Urinary bladder (tissue), 4 donors: ENCODE measurements around the gene CLPTM1L. TPM values are rescaled to one million over a fixed set of nuclear protein-coding genes. Genes with fewer than 3 reads are reported as not detected.

Experiments
- DNase-seq: peaks from one replicate; pipeline ENCODE4 v3.0.0-alpha.2; 2015; ENCODE audit errors: extremely low spot score
- H3K27ac ChIP-seq: one replicate; pipeline ENCODE4 v1.5.1; 2013; ENCODE audit warnings: low read depth, mild to moderate bottlenecking, moderate library complexity
- H3K36me3 ChIP-seq: one replicate; pipeline ENCODE4 v1.6.1; 2013; ENCODE audit warnings: mild to moderate bottlenecking, moderate library complexity; ENCODE audit not compliant: insufficient read depth
- H3K4me1 ChIP-seq: one replicate; pipeline ENCODE4 v1.6.1; 2013; ENCODE audit warnings: mild to moderate bottlenecking, moderate library complexity; ENCODE audit not compliant: insufficient read depth
- H3K4me3 ChIP-seq: one replicate; pipeline ENCODE4 v1.5.1; 2013; ENCODE audit warnings: low read depth, low read length
- WGBS: extraction: QIAGEN DNeasy Blood & Tissue Kit; methylation state at CpG from one replicate; pipeline ENCODE4 v1.1.7; 2013; 5-methylcytosine and 5-hydroxymethylcytosine counted together
- polyA plus RNA-seq: library from polyadenylated mRNA; stranded (reverse); fragments of 200-250 nt; gene quantifications from one replicate; pipeline ENCODE4 v1.2.3, GENCODE V29; 2013
- total RNA-seq: library from RNA; depleted of rRNA; stranded (reverse); fragments of >200 nt; gene quantifications from one replicate; pipeline ENCODE4 v1.2.3, GENCODE V29; 2014
- donor health status: healthy with polysubstance abuse.
- donor health status: healthy.

The CLPTM1L gene
- total RNA-seq (72.8 TPM), polyA plus RNA-seq (85.3 TPM)

DNA sequence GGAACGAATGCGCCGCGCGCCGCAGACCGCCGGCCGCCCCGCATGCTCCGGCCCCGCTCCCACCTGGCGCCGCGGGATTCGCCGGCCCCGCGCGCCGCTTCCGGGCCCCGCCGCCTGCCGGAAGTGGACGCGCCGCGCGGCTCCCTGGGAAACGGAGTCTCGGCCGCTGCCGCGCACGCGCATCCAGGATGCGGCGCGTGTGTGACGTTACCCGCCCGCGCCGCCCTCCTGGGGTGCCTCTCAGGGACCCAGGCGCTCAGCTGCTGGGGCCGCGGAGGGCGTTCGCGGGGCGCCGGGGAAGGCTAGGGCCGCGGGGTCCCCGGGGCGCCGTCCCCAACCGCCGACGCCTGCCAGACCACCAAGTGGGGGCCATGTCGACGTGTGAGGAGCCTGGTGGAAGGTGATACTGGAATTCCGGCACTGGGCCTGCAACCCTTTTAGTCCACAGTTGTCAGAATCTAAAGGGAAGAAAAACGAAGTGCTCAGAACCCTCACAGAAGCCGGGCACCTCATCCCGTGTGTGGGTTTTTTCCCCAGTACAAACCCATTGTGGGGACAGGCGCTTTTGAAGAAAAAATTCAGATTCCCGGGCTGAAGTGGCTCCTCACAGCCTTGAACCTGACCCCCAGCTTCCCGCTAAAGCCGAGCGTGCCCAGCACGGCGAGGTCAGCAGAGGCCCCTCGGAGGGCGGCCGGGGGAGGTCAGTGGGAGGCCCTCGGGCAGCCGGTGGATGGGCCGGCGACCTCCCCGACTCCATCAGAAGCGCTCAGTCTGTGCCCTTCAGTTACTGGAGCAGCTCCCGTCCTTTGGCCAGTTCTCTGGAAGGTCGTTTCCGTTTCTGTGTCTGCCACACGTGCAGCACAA lies at the start of gene CLPTM1L:
CLPTM1L (minus strand) TSS at position 125 of the 864 bp plus-strand sequence. CDS start 258 bp downstream, outside the sequence.
- under 1% methylated on average over 87 of the region's 87 CpGs for WGBS
- peak; percentile 14 for DNase-seq
- Histone ChIP-seq H3K27ac (peak within 1 kb of the TSS; percentile 80), H3K36me3 (no peaks in the 10 kb centered on the region), H3K4me3 (peak within 1 kb of the TSS; percentile 98), H3K4me1 (no peaks in the 10 kb centered on the region)

DNA sequence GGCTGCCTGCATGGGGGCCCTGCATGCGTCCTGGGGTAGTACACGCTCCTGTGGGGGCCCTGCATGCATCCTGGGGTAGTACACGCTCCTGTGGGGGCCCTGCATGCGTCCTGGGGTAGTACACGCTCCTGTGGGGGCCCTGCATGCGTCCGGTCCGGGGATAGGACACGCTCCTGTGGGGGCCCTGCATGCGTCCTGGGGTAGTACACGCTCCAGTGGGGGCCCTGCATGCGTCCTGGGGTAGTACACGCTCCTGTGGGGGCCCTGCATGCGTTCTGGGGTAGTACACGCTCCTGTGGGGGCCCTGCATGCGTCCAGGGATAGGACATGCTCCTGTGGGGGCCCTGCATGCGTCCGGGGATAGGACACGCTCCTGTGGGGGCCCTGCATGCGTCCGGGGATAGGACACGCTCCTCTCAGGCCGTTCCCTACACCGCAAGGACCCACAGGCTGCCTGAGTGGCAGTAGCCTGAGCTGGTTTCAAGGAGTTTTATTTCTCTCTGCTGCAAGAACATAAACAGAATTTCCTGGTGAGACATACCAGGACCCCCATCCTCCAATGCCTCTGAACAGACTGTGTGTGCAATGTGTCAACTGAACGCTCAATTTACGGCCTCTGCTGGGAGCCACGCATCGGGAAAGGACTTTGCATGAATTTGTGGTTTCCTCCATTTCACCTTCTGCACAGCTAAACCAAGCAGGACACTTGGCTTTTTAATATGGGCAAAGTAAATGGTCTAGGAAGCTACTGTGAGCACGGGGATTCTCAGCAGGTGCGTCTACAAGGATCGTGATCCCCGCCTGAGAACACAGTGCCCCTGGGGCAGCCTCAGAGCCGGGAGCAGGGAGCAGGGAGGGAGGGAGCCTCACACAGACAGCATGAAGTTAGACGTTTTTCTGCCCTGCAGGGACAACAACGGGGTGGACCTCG lies 48.9 kb upstream of the CLPTM1L start:
- H3K4me1 ChIP-seq = no peaks in the 10 kb centered on the region
- no peak overlapping the region for H3K4me3 ChIP-seq
- WGBS = 46% methylated on average over 36 of the region's 36 CpGs
- H3K27ac ChIP-seq = no peak overlapping the region
- H3K36me3 ChIP-seq = no peaks in the 10 kb centered on the region
- no peak for DNase-seq

DNA sequence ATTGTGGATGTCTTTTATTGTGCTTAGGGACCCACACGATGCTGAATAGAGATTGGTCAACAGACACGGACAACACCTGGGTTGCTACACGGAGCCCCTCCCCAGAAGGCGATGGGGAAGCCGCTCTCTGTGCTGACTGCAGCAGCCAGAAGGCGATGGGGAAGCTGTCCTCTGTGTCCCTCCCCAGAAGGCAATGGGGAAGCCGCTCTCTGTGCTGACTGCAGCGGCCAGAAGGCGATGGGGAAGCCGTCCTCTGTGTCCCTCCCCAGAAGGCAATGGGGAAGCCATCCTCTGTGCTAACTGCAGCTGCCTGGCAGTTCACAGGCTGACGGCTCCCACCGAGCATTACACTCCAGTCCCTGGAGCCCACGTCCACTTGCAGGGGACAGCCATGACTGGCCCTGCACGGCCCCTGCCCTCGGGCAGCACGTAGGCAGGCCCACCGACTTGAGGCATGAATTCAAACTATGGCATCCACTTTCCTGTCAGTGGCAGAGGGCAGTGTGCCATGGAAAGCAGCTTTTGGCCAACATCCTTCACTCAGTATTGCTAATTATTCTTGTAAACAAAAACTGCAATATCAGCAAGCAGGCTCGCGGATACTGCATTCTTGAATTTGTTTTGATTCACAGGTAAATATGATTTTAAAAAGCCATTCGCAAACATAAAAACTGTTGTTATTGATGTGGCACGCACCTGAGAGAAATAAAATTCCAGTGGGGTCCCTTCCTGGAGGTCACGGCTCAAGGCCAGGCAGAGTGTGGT lies 48.1 kb upstream of the CLPTM1L start:
- H3K4me3 ChIP-seq = no peak overlapping the region
- no peaks in the 10 kb centered on the region for H3K36me3 ChIP-seq
- no peaks in the 10 kb centered on the region for H3K4me1 ChIP-seq
- no peak overlapping the region for H3K27ac ChIP-seq
- no peak for DNase-seq
- WGBS = 58% methylated on average over 22 of the region's 22 CpGs

- 76% methylated on average over 11 of the region's 11 CpGs for WGBS
- DNase-seq = no peak
Measured at GRCh38 chr5:1392261-1392660, 47.4 kb upstream of the CLPTM1L start.

GRCh38 chr5:1391691-1392090 lies 46.8 kb upstream of the CLPTM1L start:
- Histone ChIP-seq H3K36me3 (no peaks in the 10 kb centered on the region), H3K27ac (no peak overlapping the region), H3K4me3 (no peak overlapping the region), H3K4me1 (no peaks in the 10 kb centered on the region)
- WGBS = 65% methylated on average over 11 of the region's 11 CpGs
- DNase-seq = no peak

More at GRCh38 chr5:1392261-1392660, 47.4 kb upstream of the CLPTM1L start:
- Histone ChIP-seq H3K27ac (no peak overlapping the region), H3K36me3 (no peaks in the 10 kb centered on the region), H3K4me1 (no peaks in the 10 kb centered on the region), H3K4me3 (no peak overlapping the region)

- H3K4me1 ChIP-seq = no peaks in the 10 kb centered on the region
- DNase-seq = no peak
- no peak overlapping the region for H3K4me3 ChIP-seq
- no peak overlapping the region for H3K27ac ChIP-seq
- H3K36me3 ChIP-seq = no peaks in the 10 kb centered on the region
- 80% methylated on average over 21 of the region's 21 CpGs for WGBS
Measured at GRCh38 chr5:1390861-1391600, 46.1 kb upstream of the CLPTM1L start.

GRCh38 chr5:1390333-1390732 lies 45.4 kb upstream of the CLPTM1L start:
- Histone ChIP-seq H3K4me1 (peaks cover 1% of the 10 kb centered on the region), H3K27ac (no peak overlapping the region), H3K4me3 (no peak overlapping the region), H3K36me3 (no peaks in the 10 kb centered on the region)
- DNase-seq = no peak
- 69% methylated on average over 7 of the region's 7 CpGs for WGBS

DNA sequence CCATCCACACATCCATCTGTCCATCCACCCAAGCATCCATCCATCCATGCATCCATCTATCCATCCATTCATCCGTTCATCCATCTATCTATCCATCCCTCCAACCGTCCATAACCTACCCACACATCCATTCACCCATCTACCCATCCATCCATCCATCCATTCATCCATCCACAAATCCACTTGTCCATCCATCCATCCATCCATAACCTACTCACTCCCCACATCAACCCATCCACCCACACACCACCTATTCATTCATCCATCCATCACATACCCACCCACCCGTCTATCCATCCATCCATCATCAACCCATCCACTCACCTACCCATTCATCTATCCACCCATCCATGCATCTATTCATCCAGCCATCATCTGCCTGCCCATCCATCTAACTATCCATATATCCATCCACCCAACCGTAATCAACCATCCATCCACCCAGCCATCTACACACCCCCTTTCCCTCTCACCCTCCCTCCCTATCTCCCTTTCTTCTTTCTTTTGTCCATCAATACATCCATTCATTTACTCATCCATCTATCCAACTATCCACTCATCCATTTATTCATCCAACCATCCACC lies 43.6 kb upstream of the CLPTM1L start:
- 86% methylated on average over 4 of the region's 4 CpGs for WGBS
- Histone ChIP-seq H3K4me3 (no peak overlapping the region), H3K27ac (no peak overlapping the region), H3K36me3 (no peaks in the 10 kb centered on the region), H3K4me1 (peaks cover 2% of the 10 kb centered on the region)
- no peak for DNase-seq

GRCh38 chr5:1387876-1388275 lies 43.0 kb upstream of the CLPTM1L start:
- no peaks in the 10 kb centered on the region for H3K36me3 ChIP-seq
- no peak overlapping the region for H3K27ac ChIP-seq
- 92% methylated on average over 5 of the region's 5 CpGs for WGBS
- peaks cover 2% of the 10 kb centered on the region for H3K4me1 ChIP-seq
- H3K4me3 ChIP-seq = no peak overlapping the region
- no peak for DNase-seq

DNA sequence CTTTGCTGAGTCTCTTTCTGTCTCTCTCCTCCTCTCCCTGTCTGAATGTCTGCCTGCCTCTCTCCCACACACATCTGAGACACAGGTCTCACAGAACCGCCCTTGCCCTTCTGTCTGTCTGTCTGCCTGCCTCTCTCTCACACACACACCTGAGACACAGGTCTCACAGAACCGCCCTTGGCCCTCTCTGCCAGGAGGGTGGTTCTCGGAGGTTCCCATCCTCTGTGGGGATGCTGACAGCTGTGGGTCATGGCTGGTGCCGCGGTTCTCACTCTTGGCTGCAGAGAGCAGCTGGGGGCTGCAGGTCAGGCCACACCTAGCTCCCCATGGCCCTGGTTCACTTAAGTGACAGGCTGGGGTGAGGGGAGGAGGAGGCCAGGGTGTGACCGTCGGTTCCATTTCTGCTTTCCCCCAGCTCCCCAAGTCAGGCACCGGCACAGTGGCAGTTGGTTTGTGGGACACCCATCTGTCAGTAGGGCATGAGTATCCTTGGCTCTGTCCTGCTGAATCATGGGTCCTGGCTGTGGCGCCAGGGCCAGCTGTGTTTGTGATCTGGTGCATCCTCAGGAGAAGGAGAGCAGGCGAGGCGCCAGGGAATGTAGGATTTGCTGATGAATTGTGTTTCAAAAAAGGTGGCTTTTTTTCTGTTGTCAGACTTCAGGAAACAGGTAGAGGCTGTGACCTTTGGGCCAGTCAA lies 42.3 kb upstream of the CLPTM1L start:
- H3K27ac ChIP-seq = no peak overlapping the region
- no peak overlapping the region for H3K4me3 ChIP-seq
- H3K36me3 ChIP-seq = no peaks in the 10 kb centered on the region
- no peak for DNase-seq
- 67% methylated on average over 11 of the region's 11 CpGs for WGBS
- peaks cover 2% of the 10 kb centered on the region for H3K4me1 ChIP-seq

DNA sequence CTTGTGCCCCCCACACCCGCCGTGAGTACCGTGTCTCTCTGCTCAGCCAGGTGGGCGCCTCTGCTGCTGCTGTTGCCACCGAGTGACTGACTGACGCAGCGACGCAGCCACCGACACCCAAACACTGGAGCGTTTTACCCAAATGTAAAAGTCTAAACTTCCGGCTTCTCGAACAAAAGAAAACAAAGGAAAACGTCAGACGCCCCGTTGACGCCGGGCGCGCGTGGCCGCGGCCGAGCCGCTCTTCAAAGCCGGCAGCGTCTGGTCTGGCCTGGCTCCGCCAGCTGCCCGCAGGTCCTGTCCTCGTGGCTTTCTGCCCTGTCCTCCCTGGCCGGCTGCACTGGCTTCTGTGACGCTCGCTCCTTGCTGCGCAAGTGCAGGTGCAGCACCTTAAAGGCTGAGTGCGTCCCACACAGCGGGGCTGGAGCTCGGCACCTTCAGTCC lies 41.4 kb upstream of the CLPTM1L start:
- Histone ChIP-seq H3K36me3 (no peaks in the 10 kb centered on the region), H3K4me3 (peak overlapping the region; percentile 57), H3K27ac (peak overlapping the region; percentile 54), H3K4me1 (peaks cover 2% of the 10 kb centered on the region)
- DNase-seq = peak; percentile 3
- WGBS = 2% methylated on average over 36 of the region's 36 CpGs
